GM18858 (cell line): ENCODE data around the gene ACTL6B.

ENCODE experiments used
- ATAC-seq: cut with Tn5 transposase; IDR thresholded peaks from one replicate; pipeline ENCODE4 v1.9.1; 2021; ENCODE audit not compliant: unreplicated experiment

Gene ACTL6B

DNA sequence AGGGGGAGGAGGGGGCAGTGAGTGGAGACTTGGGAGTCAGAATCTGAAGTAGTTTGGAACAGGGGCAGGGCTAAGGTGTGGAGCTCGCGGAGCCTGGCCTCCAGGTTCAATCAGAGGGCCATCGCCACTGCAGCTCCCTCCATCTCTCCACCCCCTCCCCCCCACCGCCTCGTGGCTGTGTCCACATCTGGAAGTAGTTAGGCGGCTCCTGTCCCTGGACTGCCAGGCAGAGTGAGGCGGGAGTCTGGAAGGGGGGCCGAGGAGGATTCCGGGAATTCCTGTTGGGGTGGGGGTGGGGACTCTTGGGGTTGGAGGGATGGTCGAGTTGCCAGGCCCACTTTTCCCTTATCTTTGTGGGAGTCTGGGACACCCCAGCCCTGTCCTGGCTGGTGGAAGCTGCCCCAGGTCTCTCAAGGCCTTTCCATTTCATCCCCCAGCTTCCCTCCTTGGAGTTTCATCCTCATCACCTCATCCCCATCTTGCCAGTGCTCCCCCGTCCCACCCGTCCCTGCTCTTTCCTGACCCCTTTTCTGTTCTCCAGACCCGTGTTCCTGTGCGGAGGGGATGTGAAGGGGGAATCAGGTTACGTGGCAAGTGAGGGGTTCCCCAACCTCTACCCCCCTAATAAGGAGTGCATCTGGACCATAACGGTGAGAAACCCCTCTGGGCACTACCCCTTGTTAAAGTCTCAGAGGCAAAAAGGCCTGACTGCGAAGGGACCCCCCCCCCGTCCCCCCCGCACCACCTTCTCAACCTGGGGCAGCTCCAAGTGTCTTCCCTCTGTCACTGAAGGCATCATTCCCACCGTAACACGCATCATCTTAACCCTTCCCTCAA is 53.1 kb downstream of the ACTL6B start:
- ATAC-seq: no peak

DNA sequence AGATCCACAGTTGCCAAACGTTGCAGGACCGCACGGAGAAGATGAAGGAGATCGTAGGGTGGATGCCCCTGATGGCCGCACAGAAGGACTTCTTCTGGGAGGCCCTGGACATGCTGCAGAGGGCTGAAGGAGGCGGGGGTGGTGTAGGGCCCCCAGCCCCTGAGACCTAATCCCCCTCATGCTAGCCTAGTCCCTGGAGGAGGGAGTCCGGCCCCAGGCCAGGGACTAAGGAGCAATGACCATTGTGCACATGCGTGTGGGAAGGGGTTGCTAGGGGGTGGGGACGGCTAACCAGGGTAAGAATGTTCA is 55.6 kb downstream of the ACTL6B start:
- no peak for ATAC-seq

DNA sequence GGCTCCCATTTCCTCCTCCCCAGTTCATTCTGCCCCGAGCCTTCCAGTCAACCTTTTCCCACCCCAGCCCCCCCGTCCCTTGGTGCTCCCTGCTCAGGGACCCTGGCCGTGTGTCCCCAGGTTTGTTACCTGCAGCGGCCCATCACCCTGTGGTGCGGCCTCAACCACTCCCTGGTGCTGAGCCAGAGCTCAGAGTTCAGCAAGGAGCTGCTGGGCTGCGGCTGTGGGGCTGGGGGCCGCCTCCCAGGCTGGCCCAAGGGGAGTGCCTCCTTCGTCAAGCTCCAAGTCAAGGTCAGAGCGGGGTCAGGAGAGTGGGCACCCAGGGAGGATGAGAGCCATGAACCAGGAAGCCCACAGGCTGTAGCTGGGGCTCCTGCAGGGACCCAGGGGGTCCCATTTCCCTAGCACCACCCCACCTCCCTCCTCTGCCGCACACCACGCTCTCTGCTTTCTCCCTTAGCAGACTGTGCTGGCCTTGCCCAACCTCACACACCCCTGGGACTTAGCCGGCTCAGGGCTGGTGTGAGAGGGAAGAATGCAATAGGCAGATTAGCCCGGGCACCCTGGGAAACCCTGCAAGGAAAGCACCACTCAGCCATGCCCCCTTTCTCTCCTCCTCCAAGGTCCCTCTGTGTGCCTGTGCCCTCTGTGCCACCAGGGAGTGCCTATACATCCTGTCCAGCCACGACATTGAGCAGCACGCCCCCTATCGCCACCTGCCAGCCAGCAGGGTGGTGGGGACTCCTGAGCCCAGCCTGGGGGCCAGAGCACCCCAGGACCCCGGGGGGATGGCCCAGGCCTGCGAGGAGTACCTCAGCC is 56.1 kb downstream of the ACTL6B start:
- no peak for ATAC-seq

DNA sequence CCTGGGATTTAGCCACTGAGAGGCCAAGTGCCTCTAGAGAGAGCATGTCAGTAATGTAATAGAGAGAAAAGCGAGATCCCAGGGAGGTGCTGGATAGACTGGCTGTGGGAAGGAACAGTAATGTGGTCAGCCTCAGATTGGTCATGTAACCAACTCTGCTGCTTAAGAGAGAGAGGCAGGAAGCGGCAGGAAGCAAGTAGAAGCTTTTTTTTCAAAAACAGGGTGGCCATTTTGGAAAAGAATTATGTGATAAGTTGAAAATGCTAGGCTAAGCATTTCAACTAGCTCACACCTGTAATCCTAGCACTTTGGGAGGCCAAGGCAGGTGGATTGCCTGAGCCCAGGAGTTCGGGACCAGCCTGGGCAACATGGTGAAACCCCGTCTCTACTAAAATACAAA is 57.8 kb downstream of the ACTL6B start:
- no peak for ATAC-seq

DNA sequence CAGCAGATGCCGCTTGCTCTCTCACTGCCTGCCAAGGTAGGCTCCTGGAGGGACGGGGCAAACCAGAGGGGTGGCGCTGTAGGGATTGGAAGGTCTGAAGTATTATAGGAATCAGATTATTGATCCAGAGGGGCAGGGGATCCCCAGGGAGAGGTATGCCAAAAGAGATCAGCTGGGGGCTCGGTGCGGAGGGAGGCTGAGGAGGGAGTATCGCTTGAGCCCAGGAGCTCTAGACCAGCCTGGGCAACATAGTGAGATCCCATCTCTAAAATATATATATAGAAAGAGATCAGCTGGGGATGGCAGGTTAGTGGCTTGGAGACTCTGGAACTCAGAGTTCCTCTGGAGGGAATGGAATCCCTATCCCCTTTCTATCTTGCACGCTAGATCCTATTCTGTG is 61.1 kb downstream of the ACTL6B start:
- no peak for ATAC-seq
